Ramos (cell line): ENCODE measurements around the gene BIRC6.

ENCODE experiments used
- in situ Hi-C: fragments of 300-500 bp; cut with MboI; formaldehyde crosslinking; loops from one replicate; pipeline ENCODE4 v1.14.3; 2022; ENCODE audit warnings: low sequenced_read_pairs; ENCODE audit not compliant: unreplicated experiment

The BIRC6 gene

GRCh38 chr2:32652555-32653209, 295.9 kb downstream of the BIRC6 start:
- in situ Hi-C loops, result no loop called here

- in situ Hi-C loops, result no loop called here
Measured at GRCh38 chr2:32656069-32656468, 299.2 kb downstream of the BIRC6 start.

- in situ Hi-C loops, result no loop called here
Measured at GRCh38 chr2:32663864-32664263, 307.0 kb downstream of the BIRC6 start.

GRCh38 chr2:32666704-32667103, 309.9 kb downstream of the BIRC6 start:
- in situ Hi-C loops, result no loop called here

- in situ Hi-C loops, result no loop called here
Measured at GRCh38 chr2:32668254-32668653, 311.4 kb downstream of the BIRC6 start.
